HepG2 (cell line): Measurements from ENCODE around the gene HRC. TPM values are rescaled to one million over a fixed set of nuclear protein-coding genes. Genes with fewer than 3 reads are reported as not detected.

Experiments
- ARHGAP35 ChIP-seq: sonication (generic); formaldehyde crosslinking; IDR thresholded peaks from 2 replicates; pipeline ENCODE4 v1.9.0; 2022; ENCODE audit warnings: mild to moderate bottlenecking, inconsistent platforms, moderate library complexity, missing genetic modification reagents, borderline replicate concordance
- ARNTL ChIP-seq: sonication (generic); formaldehyde crosslinking; IDR thresholded peaks from 2 replicates; pipeline ENCODE4 v1.4.0; 2020; ENCODE audit warnings: mild to moderate bottlenecking, missing genetic modification reagents
- KLF9 ChIP-seq: IDR thresholded peaks from 2 replicates; pipeline ENCODE4 v1.6.1; 2016; ENCODE audit warnings: low read depth
- MEF2D ChIP-seq: sonication (generic); formaldehyde crosslinking; IDR thresholded peaks from 2 replicates; pipeline ENCODE4 v1.5.1; 2020; ENCODE audit warnings: mild to moderate bottlenecking, missing genetic modification reagents
- MXI1 ChIP-seq: IDR thresholded peaks from 3 replicates; pipeline ENCODE4 v1.6.1; 2012; ENCODE audit warnings: low read depth, low read length, inconsistent platforms, borderline replicate concordance
- NRL ChIP-seq: sonication (generic); formaldehyde crosslinking; IDR thresholded peaks from 2 replicates; pipeline ENCODE4 v1.5.0; 2020; ENCODE audit warnings: missing genetic modification reagents, mild to moderate bottlenecking, moderate library complexity, borderline replicate concordance
- RARA ChIP-seq: IDR thresholded peaks from 2 replicates; pipeline ENCODE4 v1.6.1; 2016; ENCODE audit warnings: missing genetic modification reagents, missing compliant biosample characterization
- REL ChIP-seq: sonication (generic); formaldehyde crosslinking; conservative IDR thresholded peaks from 2 replicates; pipeline ENCODE4 v1.8.0; 2022; ENCODE audit warnings: mild to moderate bottlenecking, missing genetic modification reagents, moderate library complexity
- REPIN1 ChIP-seq: sonication (generic); formaldehyde crosslinking; IDR thresholded peaks from 2 replicates; pipeline ENCODE4 v1.8.0; 2022; ENCODE audit warnings: missing genetic modification reagents, low read depth, mild to moderate bottlenecking, borderline replicate concordance
- RFXANK ChIP-seq: IDR thresholded peaks from 2 replicates; pipeline ENCODE4 v1.6.1; 2016
- SMAD3 ChIP-seq: sonication (generic); formaldehyde crosslinking; IDR thresholded peaks from 2 replicates; pipeline ENCODE4 v1.4.0; 2020; ENCODE audit warnings: missing genetic modification reagents
- SRY ChIP-seq: sonication (generic); formaldehyde crosslinking; IDR thresholded peaks from 2 replicates; pipeline ENCODE4 v1.8.0; 2022; ENCODE audit warnings: mild to moderate bottlenecking, missing genetic modification reagents
- TGIF2 ChIP-seq: IDR thresholded peaks from 2 replicates; pipeline ENCODE4 v1.6.1; 2016; ENCODE audit warnings: control low read depth, missing compliant biosample characterization
- ZC3H13 ChIP-seq: sonication (generic); formaldehyde crosslinking; IDR thresholded peaks from 2 replicates; pipeline ENCODE4 v1.8.1; 2023; ENCODE audit warnings: mild to moderate bottlenecking, missing genetic modification reagents, moderate library complexity
- ZNF33A ChIP-seq: sonication (generic); formaldehyde crosslinking; IDR thresholded peaks from 2 replicates; pipeline ENCODE4 v1.5.1; 2020; ENCODE audit warnings: missing genetic modification reagents, mild to moderate bottlenecking, moderate library complexity, borderline replicate concordance
- ZNF510 ChIP-seq: sonication (generic); formaldehyde crosslinking; IDR thresholded peaks from 2 replicates; pipeline ENCODE4 v1.4.0; 2020; ENCODE audit warnings: low read depth, mild to moderate bottlenecking, missing genetic modification reagents
- ZNF768 ChIP-seq: sonication (generic); formaldehyde crosslinking; IDR thresholded peaks from 2 replicates; pipeline ENCODE4 v1.4.0; 2020; ENCODE audit warnings: missing genetic modification reagents
- ZNF790 ChIP-seq: sonication (generic); formaldehyde crosslinking; IDR thresholded peaks from 2 replicates; pipeline ENCODE4 v1.8.0; 2022; ENCODE audit warnings: missing genetic modification reagents, mild to moderate bottlenecking, borderline replicate concordance
- polyA plus RNA-seq, 8 experiments: library from polyadenylated mRNA; depleted of rRNA in 3 of 8; stranded (reverse) in 7 of 8; unstranded in 1 of 8; fragments of >200 nt; fragmentation: Illumina TruSeq in 4 of 8; extraction: Trizol in 4 of 8; gene quantifications; 2 replicates each; pipeline versions ENCODE4 v1.2.1 to v1.2.3, GENCODE V29; 2011 to 2016; ENCODE audit warnings: low read depth in 4 of 8, missing spikeins in 1 of 8, mixed read lengths in 1 of 8; ENCODE audit not compliant: insufficient read depth in 1 of 8
- total RNA-seq, 5 experiments: library from RNA; depleted of rRNA; stranded (reverse); fragments of >200 nt; fragmentation: Illumina TruSeq; extraction: Trizol; gene quantifications; 2 replicates each; pipeline ENCODE4 v1.2.3, GENCODE V29; 2016; ENCODE audit warnings: low read depth in 1 of 5
- TF ChIP-seq, protein P1 (sequence below): sonication (generic); formaldehyde crosslinking; IDR thresholded peaks from 2 replicates; pipeline ENCODE4 v1.9.0; 2021; ENCODE audit warnings: missing genetic modification reagents, borderline replicate concordance
- TF ChIP-seq, protein P2 (sequence below): sonication (generic); formaldehyde crosslinking; IDR thresholded peaks from 2 replicates; pipeline ENCODE4 v1.8.1; 2022; ENCODE audit warnings: mild to moderate bottlenecking, missing genetic modification reagents
- TF ChIP-seq, protein P3 (sequence below): sonication (generic); formaldehyde crosslinking; IDR thresholded peaks from 2 replicates; pipeline ENCODE4 v1.8.0; 2022; ENCODE audit warnings: mild to moderate bottlenecking, missing genetic modification reagents
- TF ChIP-seq, protein P4 (sequence below): fragments of 450-650 bp; IDR thresholded peaks from 2 replicates; pipeline ENCODE4 v1.6.1; 2017; ENCODE audit warnings: mild to moderate bottlenecking

The HRC gene
- total and polyA plus RNA-seq, 2 of the 13 experiments (the other 11 are each of a cell fraction or from before 2014, with no cell fraction given), result 3.6 to 15.4 TPM

DNA sequence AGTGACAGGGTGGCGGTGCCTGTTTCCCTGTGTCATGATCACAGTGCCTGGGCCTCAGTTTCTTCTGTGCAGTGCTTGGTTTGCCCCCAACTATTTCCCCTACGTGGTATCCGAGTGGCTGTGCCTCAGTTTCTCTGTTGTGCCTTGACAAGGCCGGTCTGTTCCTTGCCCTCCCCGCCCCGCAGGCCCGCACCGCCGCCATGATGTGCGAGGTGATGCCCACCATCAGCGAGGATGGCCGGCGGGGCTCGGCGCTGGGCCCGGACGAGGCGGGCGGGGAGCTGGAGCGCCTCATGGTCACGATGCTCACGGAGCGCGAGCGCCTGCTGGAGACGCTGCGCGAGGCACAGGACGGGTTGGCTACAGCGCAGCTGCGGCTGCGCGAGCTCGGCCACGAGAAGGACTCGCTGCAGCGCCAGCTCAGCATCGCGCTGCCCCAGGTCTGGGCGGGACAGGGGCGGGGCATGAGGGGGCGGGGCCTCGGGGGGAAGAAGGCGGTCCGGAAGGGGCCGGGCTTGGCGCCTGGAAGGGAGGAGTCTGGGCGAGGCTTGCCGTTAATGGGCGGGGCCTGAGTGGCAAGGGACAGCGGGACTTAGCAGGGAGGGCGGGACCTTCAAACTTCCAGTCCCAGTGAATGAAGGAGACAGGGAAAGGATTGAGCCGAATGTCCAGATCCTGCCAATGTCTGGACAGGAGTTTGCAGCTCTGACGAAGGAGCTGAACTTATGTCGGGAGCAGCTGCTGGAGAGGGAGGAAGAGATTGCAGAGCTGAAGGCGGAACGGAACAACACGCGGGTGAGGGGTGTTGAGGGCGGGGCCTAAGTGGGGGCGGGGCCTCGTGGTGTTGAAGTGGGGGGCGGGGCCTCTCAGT lies 27.3 kb downstream of the HRC start (continued):
- TF ChIP-seq MXI1 (peak; percentile 86; the same call in 2 of the 3 replicates), KLF9 (peak; percentile 85; the same call in 1 of the 2 replicates), REL (CRISPR knock-in tag) (peak; percentile 99), ARNTL (CRISPR knock-in tag) (peak; percentile 90), ZNF768 (peak; percentile 88), RARA (CRISPR knock-in tag) (peak; percentile 76), TGIF2 (CRISPR knock-in tag) (peak; percentile 91; the same call in 1 of the 2 replicates), ZNF790 (CRISPR knock-in tag) (peak; percentile 98), ZNF510 (peak; percentile 94; the same call in 1 of the 2 replicates), ZC3H13 (CRISPR knock-in tag) (peak; percentile 99), REPIN1 (CRISPR knock-in tag) (peak; percentile 99), MEF2D (CRISPR knock-in tag) (peak; percentile 68), ARHGAP35 (peak; percentile 100), SRY (peak; percentile 99), SMAD3 (CRISPR knock-in tag) (peak; percentile 71; the same call in 1 of the 2 replicates), NRL (CRISPR knock-in tag) (peak; percentile 100), RFXANK (CRISPR knock-in tag) (0 out of 2 replicates have a peak, but pooled peaks have one; percentile 80), ZNF33A (CRISPR knock-in tag) (0 out of 2 replicates have a peak, but pooled peaks have one; percentile 81)
- TF ChIP-seq, protein P1, sequence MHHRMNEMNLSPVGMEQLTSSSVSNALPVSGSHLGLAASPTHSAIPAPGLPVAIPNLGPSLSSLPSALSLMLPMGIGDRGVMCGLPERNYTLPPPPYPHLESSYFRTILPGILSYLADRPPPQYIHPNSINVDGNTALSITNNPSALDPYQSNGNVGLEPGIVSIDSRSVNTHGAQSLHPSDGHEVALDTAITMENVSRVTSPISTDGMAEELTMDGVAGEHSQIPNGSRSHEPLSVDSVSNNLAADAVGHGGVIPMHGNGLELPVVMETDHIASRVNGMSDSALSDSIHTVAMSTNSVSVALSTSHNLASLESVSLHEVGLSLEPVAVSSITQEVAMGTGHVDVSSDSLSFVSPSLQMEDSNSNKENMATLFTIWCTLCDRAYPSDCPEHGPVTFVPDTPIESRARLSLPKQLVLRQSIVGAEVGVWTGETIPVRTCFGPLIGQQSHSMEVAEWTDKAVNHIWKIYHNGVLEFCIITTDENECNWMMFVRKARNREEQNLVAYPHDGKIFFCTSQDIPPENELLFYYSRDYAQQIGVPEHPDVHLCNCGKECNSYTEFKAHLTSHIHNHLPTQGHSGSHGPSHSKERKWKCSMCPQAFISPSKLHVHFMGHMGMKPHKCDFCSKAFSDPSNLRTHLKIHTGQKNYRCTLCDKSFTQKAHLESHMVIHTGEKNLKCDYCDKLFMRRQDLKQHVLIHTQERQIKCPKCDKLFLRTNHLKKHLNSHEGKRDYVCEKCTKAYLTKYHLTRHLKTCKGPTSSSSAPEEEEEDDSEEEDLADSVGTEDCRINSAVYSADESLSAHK (CRISPR knock-in tag), result peak; percentile 92; the same call in 1 of the 2 replicates
- TF ChIP-seq, protein P2, sequence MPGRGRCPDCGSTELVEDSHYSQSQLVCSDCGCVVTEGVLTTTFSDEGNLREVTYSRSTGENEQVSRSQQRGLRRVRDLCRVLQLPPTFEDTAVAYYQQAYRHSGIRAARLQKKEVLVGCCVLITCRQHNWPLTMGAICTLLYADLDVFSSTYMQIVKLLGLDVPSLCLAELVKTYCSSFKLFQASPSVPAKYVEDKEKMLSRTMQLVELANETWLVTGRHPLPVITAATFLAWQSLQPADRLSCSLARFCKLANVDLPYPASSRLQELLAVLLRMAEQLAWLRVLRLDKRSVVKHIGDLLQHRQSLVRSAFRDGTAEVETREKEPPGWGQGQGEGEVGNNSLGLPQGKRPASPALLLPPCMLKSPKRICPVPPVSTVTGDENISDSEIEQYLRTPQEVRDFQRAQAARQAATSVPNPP (CRISPR knock-in tag), result peak; percentile 98
- TF ChIP-seq, protein P3, sequence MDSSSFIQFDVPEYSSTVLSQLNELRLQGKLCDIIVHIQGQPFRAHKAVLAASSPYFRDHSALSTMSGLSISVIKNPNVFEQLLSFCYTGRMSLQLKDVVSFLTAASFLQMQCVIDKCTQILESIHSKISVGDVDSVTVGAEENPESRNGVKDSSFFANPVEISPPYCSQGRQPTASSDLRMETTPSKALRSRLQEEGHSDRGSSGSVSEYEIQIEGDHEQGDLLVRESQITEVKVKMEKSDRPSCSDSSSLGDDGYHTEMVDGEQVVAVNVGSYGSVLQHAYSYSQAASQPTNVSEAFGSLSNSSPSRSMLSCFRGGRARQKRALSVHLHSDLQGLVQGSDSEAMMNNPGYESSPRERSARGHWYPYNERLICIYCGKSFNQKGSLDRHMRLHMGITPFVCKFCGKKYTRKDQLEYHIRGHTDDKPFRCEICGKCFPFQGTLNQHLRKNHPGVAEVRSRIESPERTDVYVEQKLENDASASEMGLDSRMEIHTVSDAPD, result peak; percentile 95; the same call in 1 of the 2 replicates
- TF ChIP-seq, protein P4, sequence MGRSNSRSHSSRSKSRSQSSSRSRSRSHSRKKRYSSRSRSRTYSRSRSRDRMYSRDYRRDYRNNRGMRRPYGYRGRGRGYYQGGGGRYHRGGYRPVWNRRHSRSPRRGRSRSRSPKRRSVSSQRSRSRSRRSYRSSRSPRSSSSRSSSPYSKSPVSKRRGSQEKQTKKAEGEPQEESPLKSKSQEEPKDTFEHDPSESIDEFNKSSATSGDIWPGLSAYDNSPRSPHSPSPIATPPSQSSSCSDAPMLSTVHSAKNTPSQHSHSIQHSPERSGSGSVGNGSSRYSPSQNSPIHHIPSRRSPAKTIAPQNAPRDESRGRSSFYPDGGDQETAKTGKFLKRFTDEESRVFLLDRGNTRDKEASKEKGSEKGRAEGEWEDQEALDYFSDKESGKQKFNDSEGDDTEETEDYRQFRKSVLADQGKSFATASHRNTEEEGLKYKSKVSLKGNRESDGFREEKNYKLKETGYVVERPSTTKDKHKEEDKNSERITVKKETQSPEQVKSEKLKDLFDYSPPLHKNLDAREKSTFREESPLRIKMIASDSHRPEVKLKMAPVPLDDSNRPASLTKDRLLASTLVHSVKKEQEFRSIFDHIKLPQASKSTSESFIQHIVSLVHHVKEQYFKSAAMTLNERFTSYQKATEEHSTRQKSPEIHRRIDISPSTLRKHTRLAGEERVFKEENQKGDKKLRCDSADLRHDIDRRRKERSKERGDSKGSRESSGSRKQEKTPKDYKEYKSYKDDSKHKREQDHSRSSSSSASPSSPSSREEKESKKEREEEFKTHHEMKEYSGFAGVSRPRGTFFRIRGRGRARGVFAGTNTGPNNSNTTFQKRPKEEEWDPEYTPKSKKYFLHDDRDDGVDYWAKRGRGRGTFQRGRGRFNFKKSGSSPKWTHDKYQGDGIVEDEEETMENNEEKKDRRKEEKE, result no peak
